ENCODE measurements around the gene ANAPC10. TPM values are rescaled to one million over a fixed set of nuclear protein-coding genes. Genes with fewer than 3 reads are reported as not detected.

Gene ANAPC10
- total RNA-seq, 8 experiments from 2014 or later: 17.8 to 41.8 (median 24.5) TPM

DNA sequence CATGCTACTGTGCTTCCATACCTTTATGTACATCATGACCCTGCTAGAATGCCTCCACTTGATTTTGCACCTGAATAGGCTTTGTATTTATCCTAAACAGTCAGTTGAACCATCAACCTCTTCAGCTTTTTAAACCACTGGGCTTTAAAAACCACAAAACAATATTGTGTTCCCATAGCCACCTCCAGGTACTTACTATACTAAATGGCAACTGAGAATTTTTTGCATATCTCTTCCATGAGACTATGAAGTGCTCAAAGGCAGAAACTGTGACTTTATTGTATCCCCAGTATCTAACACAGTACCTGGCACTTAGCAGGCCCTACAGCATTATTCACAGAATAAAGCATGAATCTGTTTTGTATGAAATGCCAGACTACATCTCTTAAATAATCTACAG lies 39.7 kb downstream of the ANAPC10 start:
- in situ Hi-C loops (cut with MboI; ENCODE audit: low pct_unique_long_range_greater_than_20kb in 2 of 9, low sequenced_read_pairs in 9 of 9, unreplicated experiment in 9 of 9): loop anchor here in 4 of 9 experiments (25.0 kb wide), 4 partner anchors 271 to 871 kb away; no protein-coding TSS in a partner anchor
- Histone ChIP-seq H3K4me3 (no peak overlapping the region), H3K4me1 (replicated peaks in 1 of 2) (no peaks in the 10 kb centered on the region), H3K27ac (no peak overlapping the region)
- no peak for ATAC-seq (replicated peaks in 6 of 8)

DNA sequence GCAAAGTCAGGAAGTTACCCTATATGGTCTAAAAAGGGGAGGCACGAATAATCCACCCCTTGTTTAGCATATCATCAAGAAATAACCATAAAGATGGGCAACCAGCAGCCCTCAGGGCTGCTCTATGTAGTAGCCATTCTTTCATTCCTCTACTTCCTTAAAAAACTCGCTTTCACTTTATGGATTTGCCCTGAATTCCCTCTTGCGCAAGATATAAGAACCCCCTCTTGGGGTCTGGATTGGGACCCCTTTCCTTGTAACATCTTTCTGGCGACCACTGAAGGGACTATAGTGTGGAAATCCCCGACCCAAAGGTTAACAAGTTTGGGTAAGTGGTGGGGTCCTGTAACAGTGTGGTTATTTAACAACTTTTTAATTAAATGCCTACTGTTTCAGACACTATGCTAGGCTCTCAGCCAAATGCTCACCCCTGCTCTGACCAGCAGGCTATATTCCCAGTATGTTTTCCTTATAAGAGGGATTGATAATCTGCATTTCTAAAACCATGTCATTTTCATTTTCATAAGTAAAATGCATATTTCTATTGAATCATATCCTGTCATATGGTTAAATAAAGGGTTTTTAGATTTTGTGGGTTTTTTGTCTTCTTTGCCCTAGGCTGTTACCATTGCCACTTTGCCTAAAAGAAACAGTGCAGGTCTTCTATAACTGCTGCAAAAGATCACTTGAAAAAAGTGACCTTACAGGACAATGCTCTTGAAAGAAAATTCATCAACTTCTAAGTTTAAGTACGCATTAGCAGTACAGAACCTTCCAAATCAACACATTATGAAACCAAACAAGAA lies 41.5 kb downstream of the ANAPC10 start:
- in situ Hi-C loops (cut with MboI; ENCODE audit: low pct_unique_long_range_greater_than_20kb in 2 of 9, low sequenced_read_pairs in 9 of 9, unreplicated experiment in 9 of 9): loop anchor here in 4 of 9 experiments (25.0 kb wide), 4 partner anchors 269 to 869 kb away; no protein-coding TSS in a partner anchor
- no peak for ATAC-seq (replicated peaks in 6 of 8)
- 63 to 100% (median 95%) methylated on average over 1 to 6 of the region's 6 CpGs for WGBS, 10 experiments
- Histone ChIP-seq H3K27ac (no peak overlapping the region), H3K4me3 (no peak overlapping the region), H3K4me1 (replicated peaks in 1 of 2) (no peaks in the 10 kb centered on the region)

DNA sequence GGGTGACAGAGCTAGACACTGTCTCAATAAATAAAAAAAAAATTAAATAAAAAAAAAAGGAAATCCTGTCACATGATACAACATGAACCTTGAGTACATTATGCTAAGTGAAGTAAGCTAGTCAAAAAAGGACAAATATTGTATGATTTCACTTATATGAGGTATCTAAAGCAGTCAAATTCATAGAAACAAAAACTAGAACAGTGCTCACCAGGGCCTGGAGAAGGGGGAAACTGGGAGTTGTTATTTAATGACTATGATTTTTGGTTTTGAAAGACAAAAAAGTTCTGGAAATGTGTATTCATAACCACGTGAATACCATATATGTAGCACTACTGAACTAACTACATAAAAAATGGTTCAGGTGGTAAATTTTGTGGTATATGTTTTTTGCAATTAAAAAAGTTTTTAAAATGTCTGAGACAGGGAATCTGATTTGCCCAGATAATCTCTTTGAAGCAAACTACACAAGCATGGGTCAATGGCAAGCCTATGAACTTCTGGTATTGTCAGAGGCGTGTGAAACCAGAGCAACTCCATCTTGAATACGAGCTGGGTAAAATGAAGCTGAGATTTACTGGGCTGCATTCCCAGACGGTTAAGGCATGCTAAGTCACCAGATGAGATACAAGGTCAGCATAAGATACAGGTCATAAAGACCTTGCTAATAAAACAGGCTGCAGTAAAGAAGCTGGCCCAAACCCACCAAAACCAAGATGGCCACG lies 42.3 kb downstream of the ANAPC10 start:
- in situ Hi-C loops (cut with MboI; ENCODE audit: low pct_unique_long_range_greater_than_20kb in 2 of 9, low sequenced_read_pairs in 9 of 9, unreplicated experiment in 9 of 9): loop anchor here in 4 of 9 experiments (25.0 kb wide), 4 partner anchors 268 to 868 kb away; no protein-coding TSS in a partner anchor
- Histone ChIP-seq H3K27ac (no peak overlapping the region), H3K4me1 (replicated peaks in 1 of 2) (no peaks in the 10 kb centered on the region), H3K4me3 (no peak overlapping the region)
- WGBS, 10 experiments: 80 to 100% (median 96%) methylated on average over 1 to 5 of the region's 5 CpGs; no CpG with 5 or more reads in 1 of the 10 experiments
- ATAC-seq (replicated peaks in 6 of 8): no peak

DNA sequence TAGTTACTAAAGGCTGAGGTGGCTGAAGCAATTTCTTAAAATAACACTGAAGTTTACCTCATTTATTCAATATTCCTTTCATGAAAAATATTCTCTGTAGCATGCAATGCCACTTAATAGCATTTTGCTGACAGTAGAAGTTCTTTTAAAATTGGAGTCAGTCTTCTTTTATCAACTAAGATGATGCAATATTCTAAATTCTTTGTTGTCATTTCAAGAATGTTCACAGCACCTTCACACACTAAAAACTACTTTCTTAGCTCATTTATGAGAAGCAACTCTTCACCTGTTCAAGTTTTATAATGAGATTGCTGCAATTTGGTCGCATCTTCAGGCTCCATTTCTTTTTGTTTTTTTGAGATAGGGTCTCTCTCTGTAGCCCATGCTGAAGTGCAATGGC lies 48.8 kb downstream of the ANAPC10 start:
- ATAC-seq (replicated peaks in 6 of 8): no peak
- Histone ChIP-seq H3K4me1 (replicated peaks in 1 of 2) (peaks cover 3 to 4% of the 10 kb centered on the region in 2 donors), H3K27ac (no peak overlapping the region), H3K4me3 (no peak overlapping the region)
- WGBS, 10 experiments: 92 to 100% (median 100%) methylated on average over 1 of the region's 1 CpG; no CpG with 5 or more reads in 2 of the 10 experiments
- in situ Hi-C loops (cut with MboI; ENCODE audit: low pct_unique_long_range_greater_than_20kb in 2 of 9, low sequenced_read_pairs in 9 of 9, unreplicated experiment in 9 of 9): no loop called here

DNA sequence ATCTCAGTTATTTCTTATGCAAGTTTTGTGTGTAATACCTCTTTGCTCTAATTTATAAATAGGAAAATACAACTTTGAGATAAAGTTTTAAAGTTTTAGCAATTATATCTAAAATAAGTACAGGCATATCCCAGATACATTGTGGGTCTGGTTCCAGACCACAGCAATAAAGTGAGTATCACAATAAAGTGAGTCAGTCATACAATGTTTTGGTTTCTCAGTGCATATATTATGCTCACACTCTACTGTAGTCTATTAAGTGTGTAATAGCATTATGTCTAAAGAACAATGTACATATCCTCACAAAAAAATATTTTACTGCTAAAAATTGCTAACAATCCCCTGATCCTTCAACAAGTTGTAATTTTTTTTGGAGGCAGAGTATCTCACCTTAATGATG lies 49.2 kb downstream of the ANAPC10 start:
- peak in 1 of 8 experiments; percentile 22 for ATAC-seq (replicated peaks in 6 of 8)
- Histone ChIP-seq H3K27ac (no peak overlapping the region), H3K4me3 (no peak overlapping the region), H3K4me1 (replicated peaks in 1 of 2) (peaks cover 8 to 9% of the 10 kb centered on the region in 2 donors)
- in situ Hi-C loops (cut with MboI; ENCODE audit: low pct_unique_long_range_greater_than_20kb in 2 of 9, low sequenced_read_pairs in 9 of 9, unreplicated experiment in 9 of 9): no loop called here

DNA sequence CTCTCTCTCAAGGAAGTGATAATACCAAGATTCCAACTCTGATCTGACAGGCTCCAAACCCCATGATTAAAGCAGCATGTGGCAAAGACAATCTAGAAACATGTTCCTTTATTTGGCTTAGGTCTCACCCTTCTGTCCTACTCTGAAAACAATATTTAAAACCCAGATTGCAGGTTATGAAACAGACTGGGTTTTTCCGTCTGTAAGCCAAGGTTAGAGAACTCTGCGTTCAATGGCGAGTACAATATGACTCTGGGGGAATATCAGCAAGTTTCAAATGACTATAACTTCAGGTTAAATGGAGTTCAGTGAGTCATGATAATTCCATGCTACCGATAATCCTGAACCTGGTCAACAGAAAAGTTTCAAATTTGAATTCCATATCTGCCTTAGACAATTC lies 50.8 kb downstream of the ANAPC10 start:
- WGBS, 10 experiments: 42 to 100% (median 90%) methylated on average over 1 to 4 of the region's 4 CpGs; no CpG with 5 or more reads in 1 of the 10 experiments
- no peak overlapping the region for H3K27ac ChIP-seq
- no peak for ATAC-seq (replicated peaks in 6 of 8)
- peaks cover 8 to 13% of the 10 kb centered on the region in 2 donors for H3K4me1 ChIP-seq (replicated peaks in 1 of 2)
- H3K4me3 ChIP-seq: no peak overlapping the region
- in situ Hi-C loops (cut with MboI; ENCODE audit: low pct_unique_long_range_greater_than_20kb in 2 of 9, low sequenced_read_pairs in 9 of 9, unreplicated experiment in 9 of 9): no loop called here

DNA sequence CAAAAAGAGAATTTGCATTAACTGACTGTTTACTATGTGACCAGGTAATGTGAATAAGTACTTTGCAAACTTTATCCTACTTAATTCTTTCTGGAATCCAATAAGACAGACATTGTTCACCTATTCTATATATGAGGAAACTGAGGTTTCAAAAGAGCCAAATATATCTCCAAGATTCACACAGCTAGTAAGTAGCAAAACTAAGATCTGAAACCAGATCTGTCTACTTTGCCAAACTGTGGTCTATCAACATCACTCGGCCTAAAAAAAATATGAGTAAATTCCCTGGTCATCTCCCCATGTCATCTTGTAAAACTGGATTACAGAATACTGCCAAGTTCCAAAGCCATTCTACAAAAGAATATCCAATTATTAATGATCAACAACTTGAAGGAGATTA lies 52.8 kb downstream of the ANAPC10 start:
- no peak overlapping the region for H3K27ac ChIP-seq
- H3K4me1 ChIP-seq (replicated peaks in 1 of 2): peaks cover 8 to 13% of the 10 kb centered on the region in 2 donors
- no peak for ATAC-seq (replicated peaks in 6 of 8)
- in situ Hi-C loops (cut with MboI; ENCODE audit: low pct_unique_long_range_greater_than_20kb in 2 of 9, low sequenced_read_pairs in 9 of 9, unreplicated experiment in 9 of 9): no loop called here
- H3K4me3 ChIP-seq: no peak overlapping the region
- 71 to 100% (median 100%) methylated on average over 1 of the region's 1 CpG; no CpG with 5 or more reads in 6 of the 10 experiments for WGBS, 10 experiments

DNA sequence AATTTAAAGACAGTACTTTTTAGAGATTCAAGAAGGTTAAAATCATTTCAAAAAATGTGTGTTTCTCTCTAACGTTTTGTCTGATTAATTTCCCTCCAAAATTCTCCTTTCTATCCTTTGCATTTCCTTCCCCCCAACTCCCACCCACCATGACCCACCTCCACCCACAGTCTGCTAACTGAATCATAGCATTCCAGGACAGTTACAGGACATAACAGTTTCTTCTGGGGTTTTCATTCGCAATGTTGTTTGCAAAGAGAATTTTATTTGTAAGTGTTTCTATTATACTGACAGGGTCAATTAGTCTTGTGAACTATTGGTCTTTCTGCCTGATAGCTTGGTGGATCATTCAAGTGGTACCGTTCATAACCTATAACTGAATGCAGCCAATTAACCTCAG lies 53.7 kb downstream of the ANAPC10 start:
- H3K4me3 ChIP-seq: no peak overlapping the region
- peaks cover 8 to 13% of the 10 kb centered on the region in 2 donors for H3K4me1 ChIP-seq (replicated peaks in 1 of 2)
- no peak for ATAC-seq (replicated peaks in 6 of 8)
- WGBS, 10 experiments: 0 to 100% (median 40%) methylated on average over 1 to 3 of the region's 3 CpGs; no CpG with 5 or more reads in 2 of the 10 experiments
- no peak overlapping the region for H3K27ac ChIP-seq
- in situ Hi-C loops (cut with MboI; ENCODE audit: low pct_unique_long_range_greater_than_20kb in 2 of 9, low sequenced_read_pairs in 9 of 9, unreplicated experiment in 9 of 9): no loop called here

DNA sequence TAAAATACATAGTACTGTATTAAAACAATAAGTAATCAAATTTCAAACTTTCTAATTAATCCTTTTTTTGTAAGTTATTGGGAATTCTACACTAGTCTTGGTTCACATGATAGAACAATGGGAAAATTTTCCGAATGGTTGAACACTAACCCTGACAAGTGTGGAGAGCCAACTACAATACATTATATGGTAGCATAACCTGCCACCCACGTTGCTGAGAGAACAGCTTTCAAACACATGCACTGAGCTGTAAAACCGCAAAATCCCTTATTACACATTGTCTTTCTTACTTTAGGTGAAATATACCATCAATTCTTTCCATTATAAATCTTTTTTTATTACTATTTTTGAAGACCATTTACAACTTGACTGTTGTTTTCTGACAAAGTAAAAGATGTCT lies 54.7 kb downstream of the ANAPC10 start:
- 7 to 94% (median 24%) methylated on average over 1 to 3 of the region's 3 CpGs for WGBS, 10 experiments
- peak in 4 of 8 experiments; percentile 36 to 74 (median 59) for ATAC-seq (replicated peaks in 6 of 8)
- in situ Hi-C loops (cut with MboI; ENCODE audit: low pct_unique_long_range_greater_than_20kb in 2 of 9, low sequenced_read_pairs in 9 of 9, unreplicated experiment in 9 of 9): no loop called here
- Histone ChIP-seq H3K4me3 (no peak overlapping the region), H3K4me1 (replicated peaks in 1 of 2) (peaks cover 8 to 13% of the 10 kb centered on the region in 2 donors), H3K27ac (peak overlapping the region in 1 of 2 donors; percentile 10)

DNA sequence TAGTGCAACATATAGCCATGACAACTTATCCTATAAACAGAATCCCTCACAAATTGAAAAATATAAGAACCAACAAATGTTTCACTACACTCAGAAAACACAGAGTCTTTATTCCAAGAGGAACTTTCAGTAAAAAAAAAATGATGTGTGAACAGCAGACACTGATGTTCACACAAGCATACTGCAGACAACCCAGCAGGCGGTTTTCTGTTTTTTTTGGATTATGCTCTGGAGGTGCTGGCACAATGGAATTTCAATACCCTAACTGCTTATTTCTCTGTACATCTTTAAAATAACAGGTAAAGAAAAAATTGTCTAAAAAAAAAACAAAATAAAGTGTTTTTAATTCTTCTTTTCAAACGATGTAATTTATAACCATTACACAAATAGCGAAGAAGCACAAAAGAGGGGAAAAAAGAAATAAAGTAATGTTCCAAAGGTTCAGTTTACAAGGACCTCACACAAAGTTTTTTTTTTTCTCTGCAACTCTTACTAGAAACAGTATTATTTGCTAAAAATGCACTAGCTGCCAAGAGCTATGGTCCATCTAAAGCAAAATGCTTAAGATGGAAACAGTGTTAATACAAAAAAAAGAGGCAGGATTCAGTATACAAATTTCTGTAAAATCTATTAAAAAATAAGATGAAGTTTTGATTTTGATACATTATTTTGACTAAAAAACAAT lies 55.3 kb downstream of the ANAPC10 start:
- peaks cover 8 to 13% of the 10 kb centered on the region in 2 donors for H3K4me1 ChIP-seq (replicated peaks in 1 of 2)
- peak in 1 of 8 experiments; percentile 35 for ATAC-seq (replicated peaks in 6 of 8)
- no peak overlapping the region for H3K27ac ChIP-seq
- 24 to 93% (median 57%) methylated on average over 2 to 3 of the region's 3 CpGs; no CpG with 5 or more reads in 1 of the 10 experiments for WGBS, 10 experiments
- no peak overlapping the region for H3K4me3 ChIP-seq
- in situ Hi-C loops (cut with MboI; ENCODE audit: low pct_unique_long_range_greater_than_20kb in 2 of 9, low sequenced_read_pairs in 9 of 9, unreplicated experiment in 9 of 9): no loop called here

DNA sequence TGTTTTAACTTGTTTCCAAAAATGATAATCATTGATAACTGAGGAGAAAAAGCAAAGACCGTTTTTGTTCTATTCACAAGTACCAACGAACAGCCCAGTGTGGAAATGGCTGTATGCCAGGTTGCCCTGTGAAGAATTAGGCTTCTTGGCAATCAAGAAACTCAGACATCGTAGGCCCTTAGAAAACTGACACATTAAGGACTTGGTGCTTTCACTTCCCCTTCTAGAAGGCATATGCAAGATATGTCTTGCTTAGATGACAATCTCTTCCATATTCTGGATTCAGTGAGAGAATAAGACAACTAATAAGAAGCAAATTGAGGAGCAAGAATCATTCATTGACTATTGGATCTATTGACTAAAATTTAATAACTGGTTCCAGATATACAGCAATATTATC lies 56.6 kb downstream of the ANAPC10 start:
- in situ Hi-C loops (cut with MboI; ENCODE audit: low pct_unique_long_range_greater_than_20kb in 2 of 9, low sequenced_read_pairs in 9 of 9, unreplicated experiment in 9 of 9): no loop called here
- ATAC-seq (replicated peaks in 6 of 8): no peak
- WGBS, 10 experiments: 59 to 100% (median 91%) methylated on average over 3 of the region's 3 CpGs; no CpG with 5 or more reads in 2 of the 10 experiments
- Histone ChIP-seq H3K4me1 (replicated peaks in 1 of 2) (peaks cover 8 to 13% of the 10 kb centered on the region in 2 donors), H3K27ac (no peak overlapping the region), H3K4me3 (no peak overlapping the region)

DNA sequence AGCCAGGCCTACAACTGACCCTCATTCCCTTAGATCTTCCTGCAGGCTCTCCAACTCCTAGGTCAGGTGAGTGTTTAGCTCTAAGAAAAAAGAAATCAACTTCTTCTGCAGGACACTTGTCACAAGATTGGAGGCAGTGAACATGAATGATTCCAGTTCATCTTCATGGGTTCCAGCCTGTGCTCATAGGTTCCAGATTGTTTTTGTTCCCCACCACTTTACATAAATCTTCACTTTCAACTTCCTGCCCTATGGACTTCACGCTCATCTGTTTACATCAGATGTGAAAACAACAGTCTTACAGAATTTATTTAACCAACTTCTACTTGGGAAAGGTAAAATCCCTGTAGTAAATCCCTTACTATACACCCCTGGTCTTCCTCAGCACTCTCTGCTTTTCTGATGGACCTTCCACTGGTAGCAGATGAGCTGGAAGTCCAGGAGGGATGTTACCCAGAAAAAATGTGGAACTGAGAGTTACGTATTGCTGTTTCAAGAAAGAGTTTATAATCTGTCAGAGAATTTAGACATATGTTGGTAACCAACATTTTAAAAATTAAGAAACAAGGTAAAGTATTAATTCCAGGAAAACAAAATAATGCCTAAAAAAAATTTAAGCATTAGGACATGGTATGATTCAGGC lies 62.4 kb downstream of the ANAPC10 start:
- Histone ChIP-seq H3K4me1 (replicated peaks in 1 of 2) (peaks cover 0 to 7% of the 10 kb centered on the region in 2 donors), H3K4me3 (no peak overlapping the region), H3K27ac (no peak overlapping the region)
- in situ Hi-C loops (cut with MboI; ENCODE audit: low pct_unique_long_range_greater_than_20kb in 2 of 9, low sequenced_read_pairs in 9 of 9, unreplicated experiment in 9 of 9): no loop called here
- ATAC-seq (replicated peaks in 6 of 8): no peak
- 94 to 100% (median 100%) methylated on average over 1 to 2 of the region's 2 CpGs for WGBS, 10 experiments
